ENCODE data around the gene PEX11B. TPM values are rescaled to one million over a fixed set of nuclear protein-coding genes. Genes with fewer than 3 reads are reported as not detected.

The PEX11B gene
- total and polyA plus RNA-seq, 8 donors = 31.9 to 53.1 (median 43.8) TPM

GRCh38 chr1:145886390-145886789 is 32.1 kb downstream of the PEX11B start:
- peaks cover 13 to 28% of the 10 kb centered on the region in 2 donors for H3K4me1 ChIP-seq
- peak overlapping the region in 1 of 2 donors; percentile 37 for H3K27ac ChIP-seq
- H3K9me3 ChIP-seq = no peaks in the 10 kb centered on the region
- peak overlapping the region; percentile 60 to 68 for H3K4me3 ChIP-seq
- DNase-seq (no peak), ATAC-seq (peak; percentile 2)
- H3K36me3 ChIP-seq = no peaks in the 10 kb centered on the region
- TF ChIP-seq CTCF (IDR thresholded peaks at IDR 0.05) = no peak
- peaks cover 0 to 16% of the 10 kb centered on the region in 2 donors for H3K27me3 ChIP-seq
- intact Hi-C loops (cut with DNase I) = no loop called here

GRCh38 chr1:145885738-145886287 is 32.7 kb downstream of the PEX11B start, which contains the start of gene ANKRD35:
Gene ANKRD35 (minus strand): TSS chr1:145885866. CDS start chr1:145885758, 108 bp downstream.
- no peak for TF ChIP-seq CTCF (IDR thresholded peaks at IDR 0.05)
- Histone ChIP-seq H3K4me3 (peak within 1 kb of the TSS; percentile 60 to 68), H3K36me3 (no peaks in the 10 kb centered on the region), H3K9me3 (no peaks in the 10 kb centered on the region), H3K4me1 (peaks cover 8 to 22% of the 10 kb centered on the region in 2 donors), H3K27ac (peak within 1 kb of the TSS in 1 of 2 donors; percentile 37), H3K27me3 (peaks cover 0 to 16% of the 10 kb centered on the region in 2 donors)
- peak; percentile 98 for ATAC-seq
- peak; percentile 74 to 98 (median 82) for DNase-seq
- intact Hi-C loops (cut with DNase I) = no loop called here

GRCh38 chr1:145884675-145885074 is 33.8 kb downstream of the PEX11B start:
- no peak overlapping the region for H3K4me3 ChIP-seq
- H3K27me3 ChIP-seq = peaks cover 0 to 16% of the 10 kb centered on the region in 2 donors
- peaks cover 3 to 16% of the 10 kb centered on the region in 2 donors for H3K4me1 ChIP-seq

GRCh38 chr1:145879775-145880174 is 38.7 kb downstream of the PEX11B start:
- Histone ChIP-seq H3K4me1 (no peaks in the 10 kb centered on the region), H3K4me3 (no peak overlapping the region), H3K27ac (no peak overlapping the region), H3K9me3 (no peaks in the 10 kb centered on the region), H3K36me3 (no peaks in the 10 kb centered on the region), H3K27me3 (peaks cover 0 to 9% of the 10 kb centered on the region in 2 donors)
- DNase-seq (no peak), ATAC-seq (no peak)
- no peak for TF ChIP-seq CTCF (IDR thresholded peaks at IDR 0.05)
- intact Hi-C loops (cut with DNase I) = no loop called here

More at GRCh38 chr1:145884675-145885074, 33.8 kb downstream of the PEX11B start:
- no peak for TF ChIP-seq CTCF (IDR thresholded peaks at IDR 0.05)
- Histone ChIP-seq H3K9me3 (no peaks in the 10 kb centered on the region), H3K36me3 (no peaks in the 10 kb centered on the region), H3K27ac (no peak overlapping the region)
- intact Hi-C loops (cut with DNase I) = no loop called here
- DNase-seq (no peak), ATAC-seq (no peak)

- intact Hi-C loops (cut with DNase I) = no loop called here
- TF ChIP-seq CTCF (IDR thresholded peaks at IDR 0.05) = no peak
- Histone ChIP-seq H3K36me3 (no peaks in the 10 kb centered on the region), H3K27ac (no peak overlapping the region), H3K4me3 (no peak overlapping the region), H3K27me3 (no peaks in the 10 kb centered on the region), H3K9me3 (no peaks in the 10 kb centered on the region), H3K4me1 (no peaks in the 10 kb centered on the region)
- DNase-seq (no peak), ATAC-seq (peak; percentile 72)
Measured at GRCh38 chr1:145878724-145879123, 39.8 kb downstream of the PEX11B start.

Data from left lung (tissue), 10 donors.